ENCODE results near the gene GIPC1. TPM values are rescaled to one million over a fixed set of nuclear protein-coding genes. Genes with fewer than 3 reads are reported as not detected.

The GIPC1 gene, protein sequence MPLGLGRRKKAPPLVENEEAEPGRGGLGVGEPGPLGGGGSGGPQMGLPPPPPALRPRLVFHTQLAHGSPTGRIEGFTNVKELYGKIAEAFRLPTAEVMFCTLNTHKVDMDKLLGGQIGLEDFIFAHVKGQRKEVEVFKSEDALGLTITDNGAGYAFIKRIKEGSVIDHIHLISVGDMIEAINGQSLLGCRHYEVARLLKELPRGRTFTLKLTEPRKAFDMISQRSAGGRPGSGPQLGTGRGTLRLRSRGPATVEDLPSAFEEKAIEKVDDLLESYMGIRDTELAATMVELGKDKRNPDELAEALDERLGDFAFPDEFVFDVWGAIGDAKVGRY
- total RNA-seq (2022; extraction: Qiagen RNA extraction; ENCODE audit: low read depth): 84.7 to 121 TPM (median 111 TPM) in 5 replicates

DNA sequence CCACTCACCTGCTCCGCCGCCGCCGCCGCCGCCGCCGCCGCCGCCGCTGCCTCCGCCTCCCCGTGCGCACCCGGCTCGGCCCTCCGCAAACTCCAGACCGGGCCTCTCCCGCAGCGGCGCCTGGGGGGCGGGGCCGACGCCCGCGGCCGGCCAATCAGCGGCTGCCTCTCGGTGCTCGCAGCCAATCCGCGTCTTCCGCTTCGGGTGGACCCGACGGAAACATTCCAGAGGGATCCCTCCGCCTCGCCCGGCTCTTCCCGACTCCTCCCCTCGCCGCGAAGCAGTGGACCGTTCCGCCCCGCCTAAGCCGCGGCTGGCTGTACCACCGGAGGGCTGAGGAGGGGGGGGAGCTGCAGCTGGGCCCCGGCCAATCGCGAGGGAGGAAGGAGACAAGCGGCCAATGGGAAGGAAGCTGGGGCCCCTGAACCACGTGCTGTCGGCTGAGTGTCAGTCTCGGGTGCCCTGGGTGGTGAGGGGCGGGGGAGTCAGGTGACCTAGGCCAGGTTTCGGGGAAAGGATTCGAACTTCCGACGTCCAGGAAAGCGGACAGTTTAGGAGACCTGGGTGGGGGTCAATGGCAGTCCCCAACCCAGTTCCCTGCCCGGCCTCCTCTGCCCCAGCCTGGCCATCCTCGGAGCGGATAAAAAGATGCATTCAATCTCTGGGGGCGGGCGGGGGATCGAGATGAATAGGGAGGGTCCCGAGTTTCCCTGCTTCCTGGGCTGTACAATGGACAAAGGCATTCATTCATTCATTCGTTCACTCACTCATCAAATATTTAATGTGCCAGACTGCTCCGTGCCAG, at the start of gene GIPC1:
GIPC1 (minus strand) TSS at position 99 of the 805 bp plus-strand sequence. CDS start 13,151 bp downstream, outside the sequence.

DNA sequence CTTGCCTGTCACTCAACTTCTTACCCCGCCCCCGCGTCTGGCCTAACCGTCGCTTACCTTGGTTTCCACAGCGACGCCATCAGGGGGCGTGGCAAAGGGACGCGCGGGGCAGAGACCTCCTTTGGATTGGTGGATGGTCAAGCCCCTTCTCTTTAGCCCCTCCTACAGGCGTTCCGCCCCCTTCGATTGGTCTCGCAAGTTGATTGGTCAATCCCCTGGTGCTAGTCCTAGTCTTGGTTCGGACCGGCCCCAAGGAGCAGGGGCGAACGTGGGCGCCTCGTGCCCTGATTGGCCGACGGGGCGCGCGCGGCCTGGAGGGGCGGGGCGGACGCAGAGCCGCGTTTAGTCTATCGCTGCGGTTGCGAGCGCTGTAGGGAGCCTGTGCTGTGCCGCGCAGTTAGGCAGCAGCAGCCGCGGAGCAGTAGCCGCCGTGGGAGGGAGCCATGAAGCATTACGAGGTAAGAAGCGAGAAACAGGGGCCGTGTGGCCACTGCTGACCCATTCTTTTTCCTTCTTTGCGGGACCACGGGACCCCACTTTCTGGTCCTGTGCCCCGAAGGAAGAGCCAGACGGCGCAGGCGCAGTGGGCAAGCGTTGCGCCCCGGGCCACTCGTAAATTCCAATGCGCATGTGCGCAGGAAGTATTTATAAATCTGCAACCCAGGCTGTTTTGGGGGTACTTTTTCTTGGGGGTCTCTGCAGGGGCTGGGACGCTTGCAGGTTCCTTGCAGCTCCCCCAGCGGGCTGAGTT, 33.5 kb upstream of the GIPC1 start, which contains the start of gene TECR:
TECR (plus strand) TSS at position 341 of the 751 bp plus-strand sequence; CDS start at position 444, 103 bp downstream.

DNA sequence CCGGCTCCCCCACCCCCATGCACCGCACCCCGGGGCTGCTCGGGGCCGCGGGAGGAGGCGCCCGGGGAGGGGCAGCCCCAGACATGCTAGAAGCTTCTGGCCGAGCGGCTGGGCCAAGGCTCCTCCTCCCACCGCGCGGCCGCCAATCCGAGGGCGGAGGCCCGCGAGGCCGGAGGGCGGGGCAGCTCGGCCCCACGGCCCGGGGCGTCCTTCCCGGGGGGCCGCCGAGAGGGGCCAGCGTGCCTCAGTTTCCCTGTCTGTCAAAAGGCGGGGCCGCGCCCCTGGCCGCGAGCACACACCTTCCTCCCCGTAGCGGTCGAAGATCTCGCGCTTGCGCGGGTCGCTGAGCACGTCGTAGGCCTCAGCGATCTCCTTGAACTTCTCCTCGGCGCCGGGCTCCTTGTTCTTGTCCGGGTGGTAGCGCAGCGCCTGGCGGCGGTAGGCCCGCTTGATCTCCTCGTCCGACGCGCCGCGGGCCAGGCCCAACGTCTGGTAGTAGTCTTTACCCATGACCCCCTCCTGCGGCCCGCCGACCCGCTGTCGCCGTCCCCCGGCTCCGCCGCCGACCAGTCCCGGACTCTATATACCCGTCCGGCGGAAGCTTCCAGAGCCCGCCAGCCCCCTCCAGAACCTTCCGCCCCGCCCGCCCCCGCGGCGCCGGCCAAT, 22.0 kb upstream of the GIPC1 start, which contains the start of gene DNAJB1:
DNAJB1 (minus strand) TSS at position 558 of the 666 bp plus-strand sequence; CDS start at position 510, 48 bp downstream.

DNA sequence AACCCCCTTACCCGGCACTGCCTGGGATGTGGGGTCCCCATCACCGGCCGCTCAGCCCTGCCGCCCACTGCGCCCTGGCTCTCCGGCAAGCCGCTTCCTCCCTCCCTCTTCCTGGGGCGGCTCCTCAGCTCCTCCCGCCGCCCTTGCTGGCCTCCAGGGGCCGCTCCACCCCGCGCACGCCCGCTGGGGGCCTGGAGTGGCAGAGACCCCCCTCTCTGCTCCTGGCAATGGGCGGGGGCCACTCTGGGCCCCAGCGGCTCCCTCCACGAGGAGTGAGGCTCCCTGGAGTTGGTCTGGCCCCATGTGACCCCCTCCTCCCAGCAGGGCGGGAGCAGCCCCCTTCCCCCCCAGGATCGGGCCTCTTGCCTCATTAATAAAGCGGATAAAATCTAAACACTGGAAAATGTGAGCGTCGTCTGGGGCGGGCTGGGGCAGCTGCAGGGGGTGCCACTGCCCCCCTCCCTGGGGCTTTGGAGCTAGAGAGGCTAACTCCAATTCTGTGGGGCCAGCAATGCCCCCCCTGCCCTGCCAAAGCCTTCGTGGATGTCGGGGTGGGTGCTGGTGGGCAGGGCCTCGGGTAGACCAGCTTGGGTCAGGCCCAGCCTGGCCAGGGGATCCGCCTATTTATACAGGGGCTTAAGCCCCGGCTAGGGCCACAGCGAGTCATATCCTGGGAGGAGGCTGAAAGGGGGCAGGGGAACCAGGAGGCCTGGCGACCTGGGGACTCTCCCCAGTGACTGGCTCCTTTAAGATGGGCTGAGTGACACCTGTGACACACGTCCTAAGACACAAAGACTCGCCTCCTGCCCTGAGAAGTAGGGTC, 20.5 kb downstream of the GIPC1 start, which contains the start of gene PTGER1:
PTGER1 (minus strand) TSS at position 104 of the 823 bp plus-strand sequence. CDS start 1,034 bp downstream, outside the sequence.

DNA sequence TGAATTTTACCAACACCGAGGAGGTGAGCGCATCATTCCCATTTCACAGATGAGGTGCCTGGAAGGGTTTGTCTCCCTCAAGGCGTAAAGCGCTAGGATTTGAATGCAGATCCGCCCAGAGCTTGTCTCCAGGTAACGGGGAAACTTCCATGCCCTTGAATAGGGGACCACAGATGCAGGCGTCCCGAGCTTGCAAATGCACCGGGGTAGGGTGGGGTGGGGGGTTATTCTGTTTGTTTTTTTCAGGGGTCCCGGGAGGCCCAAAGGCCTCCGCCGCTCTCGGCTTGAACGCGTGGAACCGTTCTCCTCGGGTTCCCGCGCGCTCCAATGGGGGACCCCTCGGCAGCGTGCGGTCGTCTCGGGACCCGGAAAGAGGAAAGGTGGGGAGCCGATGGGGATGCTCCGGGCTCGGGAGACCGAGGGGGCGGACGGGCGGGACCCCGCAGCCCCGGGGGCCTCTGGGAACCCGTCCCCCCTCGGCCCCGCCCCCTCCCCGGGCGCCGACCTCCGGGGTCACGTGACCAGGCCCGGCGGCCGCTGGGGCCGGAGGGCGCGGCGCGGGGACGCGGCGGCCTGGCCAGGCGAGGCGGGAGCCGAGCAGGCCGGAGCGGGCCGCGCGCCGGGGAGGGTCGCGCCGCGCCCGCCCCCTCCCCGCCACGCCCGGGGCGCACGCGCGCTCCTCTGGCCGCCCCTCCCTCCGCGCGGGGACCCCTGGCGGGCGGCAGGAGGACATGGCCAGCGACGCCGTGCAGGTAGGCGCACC, 63.0 kb downstream of the GIPC1 start, which contains the start of gene PKN1:
PKN1 (plus strand) TSS at position 516 of the 763 bp plus-strand sequence; CDS start at position 732, 216 bp downstream.

Other genes starting within 250 kb of the GIPC1 start
- gene ADGRE5, start 114.7 kb downstream of the GIPC1 start, total RNA-seq (2022; extraction: Qiagen RNA extraction; ENCODE audit: low read depth): 79.9 to 88.2 TPM (median 82.0 TPM) in 5 replicates
- gene DDX39A, start 76.8 kb downstream of the GIPC1 start, total RNA-seq (2022; extraction: Qiagen RNA extraction; ENCODE audit: low read depth): 113 to 135 TPM (median 124 TPM) in 5 replicates
- 58.9 to 70.7 TPM (median 60.6 TPM) in 5 replicates for gene PKN1, start 62.8 kb downstream of the GIPC1 start, total RNA-seq (2022; extraction: Qiagen RNA extraction; ENCODE audit: low read depth)
- gene PTGER1, start 20.8 kb downstream of the GIPC1 start, total RNA-seq (2022; extraction: Qiagen RNA extraction; ENCODE audit: low read depth): 0.08 to 0.15 TPM (median 0.13 TPM) in 3 of 5 replicates, not detected in the others
- 105 to 192 TPM (median 180 TPM) in 5 replicates for gene DNAJB1, start 22.3 kb upstream of the GIPC1 start, total RNA-seq (2022; extraction: Qiagen RNA extraction; ENCODE audit: low read depth)
- 158 to 195 TPM (median 168 TPM) in 5 replicates for gene TECR, start 33.5 kb upstream of the GIPC1 start, total RNA-seq (2022; extraction: Qiagen RNA extraction; ENCODE audit: low read depth)
- 164 to 201 TPM (median 172 TPM) in 5 replicates for gene NDUFB7, start 75.9 kb upstream of the GIPC1 start, total RNA-seq (2022; extraction: Qiagen RNA extraction; ENCODE audit: low read depth)
- not detected in 5 replicates for gene CLEC17A, start 87.0 kb upstream of the GIPC1 start, total RNA-seq (2022; extraction: Qiagen RNA extraction; ENCODE audit: low read depth)
- gene ADGRE3, start 178.7 kb upstream of the GIPC1 start, total RNA-seq (2022; extraction: Qiagen RNA extraction; ENCODE audit: low read depth): not detected in 5 replicates
- 2.0 to 3.7 TPM (median 3.2 TPM) in 5 replicates for gene ZNF333, start 193.9 kb upstream of the GIPC1 start, total RNA-seq (2022; extraction: Qiagen RNA extraction; ENCODE audit: low read depth)